Stimulated activated effector memory CD8-positive, alpha-beta T cell treated with anti-CD3 and anti-CD28 coated beads, Interleukin-12 subunit alpha, Interleukin-12 subunit beta, amount 100 ng/mL, for 72 hours (primary cell): ENCODE results near the gene CHD9NB.

Experiments used
- ATAC-seq: fragments of 150-1000 bp; cut with Tn5 transposase; 2 replicates; pipeline ENCODE4 v1.10.0; 2021
- DNase-seq, 2 donors: peaks; one replicate each; pipeline ENCODE4 v3.0.0; 2021 to 2022; ENCODE audit warnings: low spot score in 2 of 2
- H3K27ac Mint-ChIP-seq: one replicate; pipeline ENCODE4 v1.8.0; 2022; ENCODE audit warnings: mild to moderate bottlenecking, mixed read lengths
- H3K36me3 Mint-ChIP-seq: one replicate; pipeline ENCODE4 v1.8.0; 2022; ENCODE audit warnings: mild to moderate bottlenecking, mixed read lengths
- H3K4me1 Mint-ChIP-seq: one replicate; pipeline ENCODE4 v1.8.0; 2022; ENCODE audit warnings: mixed read lengths
- H3K4me3 Mint-ChIP-seq: one replicate; pipeline ENCODE4 v1.8.0; 2022; ENCODE audit warnings: mild to moderate bottlenecking, mixed read lengths
- H3K9me3 Mint-ChIP-seq: one replicate; pipeline ENCODE4 v1.8.0; 2022; ENCODE audit warnings: mixed read lengths

CHD9NB gene

GRCh38 chr16:53052519-53053501, at the start of gene CHD9NB:
CHD9NB (minus strand) TSS chr16:53052897; CDS start chr16:53044158, 8,739 bp downstream.
- ATAC-seq = peak; percentile 57
- peak within 1 kb of the TSS; percentile 47 for H3K4me3 Mint-ChIP-seq
- peak in 1 of 2 donors; percentile 50 for DNase-seq
- peaks cover 31% of the 10 kb centered on the region for H3K4me1 Mint-ChIP-seq
- peaks cover 5% of the 10 kb centered on the region for H3K36me3 Mint-ChIP-seq
- H3K27ac Mint-ChIP-seq = peak within 1 kb of the TSS; percentile 80
- no peaks in the 10 kb centered on the region for H3K9me3 Mint-ChIP-seq

- DNase-seq (no peak), ATAC-seq (no peak)
- Mint-ChIP-seq H3K9me3 (no peaks in the 10 kb centered on the region), H3K36me3 (no peaks in the 10 kb centered on the region), H3K27ac (no peak overlapping the region), H3K4me1 (peaks cover 30% of the 10 kb centered on the region), H3K4me3 (peak overlapping the region; percentile 83)
Observed at GRCh38 chr16:53100889-53101288, 48.2 kb upstream of the CHD9NB start.

- ATAC-seq (no peak), DNase-seq (no peak)
- Mint-ChIP-seq H3K9me3 (no peaks in the 10 kb centered on the region), H3K27ac (no peak overlapping the region), H3K4me1 (peaks cover 30% of the 10 kb centered on the region), H3K4me3 (peak overlapping the region; percentile 83), H3K36me3 (no peaks in the 10 kb centered on the region)
Observed at GRCh38 chr16:53100131-53100748, 47.5 kb upstream of the CHD9NB start.

- peak overlapping the region; percentile 83 for H3K4me3 Mint-ChIP-seq
- H3K27ac Mint-ChIP-seq = peak overlapping the region; percentile 90
- peaks cover 35% of the 10 kb centered on the region for H3K4me1 Mint-ChIP-seq
- ATAC-seq (peak; percentile 82), DNase-seq (peak; percentile 28 to 76)
- H3K36me3 Mint-ChIP-seq = no peaks in the 10 kb centered on the region
- no peaks in the 10 kb centered on the region for H3K9me3 Mint-ChIP-seq
Observed at GRCh38 chr16:53099318-53100130, 46.8 kb upstream of the CHD9NB start.

GRCh38 chr16:53098526-53099317, 46.0 kb upstream of the CHD9NB start:
- no peaks in the 10 kb centered on the region for H3K36me3 Mint-ChIP-seq
- ATAC-seq (peak; percentile 83), DNase-seq (peak; percentile 20 to 70)
- peaks cover 43% of the 10 kb centered on the region for H3K4me1 Mint-ChIP-seq
- no peaks in the 10 kb centered on the region for H3K9me3 Mint-ChIP-seq
- peak overlapping the region; percentile 90 for H3K27ac Mint-ChIP-seq
- peak overlapping the region; percentile 83 for H3K4me3 Mint-ChIP-seq

GRCh38 chr16:53097190-53097589, 44.5 kb upstream of the CHD9NB start:
- Mint-ChIP-seq H3K36me3 (no peaks in the 10 kb centered on the region), H3K9me3 (no peaks in the 10 kb centered on the region), H3K4me3 (no peak overlapping the region), H3K4me1 (peaks cover 55% of the 10 kb centered on the region), H3K27ac (peak overlapping the region; percentile 14)
- no peak for ATAC-seq
- no peak for DNase-seq

GRCh38 chr16:53094013-53094630, 41.4 kb upstream of the CHD9NB start:
- ATAC-seq (peak; percentile 33), DNase-seq (peak in 1 of 2 donors; percentile 3)
- H3K27ac Mint-ChIP-seq = peak overlapping the region; percentile 74
- no peaks in the 10 kb centered on the region for H3K36me3 Mint-ChIP-seq
- no peaks in the 10 kb centered on the region for H3K9me3 Mint-ChIP-seq
- H3K4me1 Mint-ChIP-seq = peaks cover 75% of the 10 kb centered on the region
- H3K4me3 Mint-ChIP-seq = no peak overlapping the region

- no peaks in the 10 kb centered on the region for H3K36me3 Mint-ChIP-seq
- DNase-seq = no peak
- H3K4me3 Mint-ChIP-seq = no peak overlapping the region
- no peaks in the 10 kb centered on the region for H3K9me3 Mint-ChIP-seq
- H3K4me1 Mint-ChIP-seq = peaks cover 67% of the 10 kb centered on the region
- no peak for ATAC-seq
- no peak overlapping the region for H3K27ac Mint-ChIP-seq
Observed at GRCh38 chr16:53093162-53093744, 40.6 kb upstream of the CHD9NB start.

GRCh38 chr16:53092284-53092683, 39.6 kb upstream of the CHD9NB start:
- Mint-ChIP-seq H3K36me3 (no peaks in the 10 kb centered on the region), H3K27ac (no peak overlapping the region), H3K9me3 (no peaks in the 10 kb centered on the region), H3K4me1 (peaks cover 62% of the 10 kb centered on the region), H3K4me3 (no peak overlapping the region)
- ATAC-seq = no peak
- no peak for DNase-seq

GRCh38 chr16:53091466-53092211, 38.9 kb upstream of the CHD9NB start:
- no peaks in the 10 kb centered on the region for H3K36me3 Mint-ChIP-seq
- H3K9me3 Mint-ChIP-seq = no peaks in the 10 kb centered on the region
- DNase-seq = no peak
- peak; percentile 82 for ATAC-seq
- H3K4me3 Mint-ChIP-seq = peak overlapping the region; percentile 33
- H3K4me1 Mint-ChIP-seq = peaks cover 56% of the 10 kb centered on the region
- peak overlapping the region; percentile 5 for H3K27ac Mint-ChIP-seq

- DNase-seq (peak in 1 of 2 donors; percentile 3), ATAC-seq (peak; percentile 74)
- Mint-ChIP-seq H3K27ac (peak overlapping the region; percentile 5), H3K4me1 (peaks cover 55% of the 10 kb centered on the region), H3K4me3 (peak overlapping the region; percentile 33), H3K36me3 (no peaks in the 10 kb centered on the region), H3K9me3 (no peaks in the 10 kb centered on the region)
Observed at GRCh38 chr16:53090591-53091411, 38.1 kb upstream of the CHD9NB start.

GRCh38 chr16:53090286-53090590, 37.5 kb upstream of the CHD9NB start:
- no peak for ATAC-seq
- Mint-ChIP-seq H3K27ac (peak overlapping the region; percentile 5), H3K4me1 (peaks cover 55% of the 10 kb centered on the region), H3K36me3 (no peaks in the 10 kb centered on the region), H3K4me3 (peak overlapping the region; percentile 33), H3K9me3 (no peaks in the 10 kb centered on the region)
- no peak for DNase-seq
